Heart right ventricle (tissue), 16 donors: ENCODE measurements around the gene GALNTL6. TPM values are rescaled to one million over a fixed set of nuclear protein-coding genes. Genes with fewer than 3 reads are reported as not detected.

Experiments used
- ATAC-seq, 8 donors: fragments of 200-7000 bp; cut with Tn5 transposase; one replicate each; pipeline ENCODE4 v1.9.1; 2020; ENCODE audit warnings: mild to moderate bottlenecking in 8 of 8, moderate library complexity in 8 of 8, moderate number of reproducible peaks in 1 of 8
- DNase-seq, 2 donors: peaks; one replicate each; pipeline ENCODE4 v3.0.0-alpha.2; 2020
- H3K27ac ChIP-seq, 10 donors: fragments of 200-600 bp; sonication (generic) in 2 of 10; one replicate each; pipeline versions ENCODE4 v1.5.0 to v1.8.0; 2020 to 2022; ENCODE audit warnings: mild to moderate bottlenecking in 3 of 10
- H3K27me3 ChIP-seq, 7 donors: fragments of 200-600 bp; one replicate each; pipeline ENCODE4 v1.8.0; 2021 to 2022; ENCODE audit warnings: mild to moderate bottlenecking in 2 of 7
- H3K36me3 ChIP-seq, 9 donors: fragments of 200-600 bp; sonication (generic) in 1 of 9; one replicate each; pipeline versions ENCODE4 v1.5.0 to v1.8.0; 2020 to 2022; ENCODE audit warnings: mild to moderate bottlenecking in 2 of 9
- H3K4me1 ChIP-seq, 9 donors: fragments of 200-600 bp; sonication (generic) in 1 of 9; one replicate each; pipeline versions ENCODE4 v1.5.0 to v1.8.0; 2020 to 2022; ENCODE audit warnings: mild to moderate bottlenecking in 4 of 9
- H3K4me3 ChIP-seq, 10 donors: fragments of 200-600 bp; sonication (generic) in 2 of 10; one replicate each; pipeline versions ENCODE4 v1.5.0 to v1.8.0; 2020 to 2022; ENCODE audit warnings: mild to moderate bottlenecking in 7 of 10, moderate library complexity in 2 of 10
- H3K9me3 ChIP-seq, 11 donors: fragments of 200-600 bp in 10 of 11; sonication (generic) in 2 of 11; one replicate each; pipeline versions ENCODE4 v1.5.0 to v1.8.0; 2013 to 2022; ENCODE audit warnings: mild to moderate bottlenecking in 2 of 11, control low read depth in 1 of 11, moderate library complexity in 1 of 11
- WGBS, 2 donors: extraction: QIAGEN DNeasy Blood & Tissue Kit; methylation state at CpG; one replicate each; pipeline ENCODE4 v1.1.7; 2013; ENCODE audit warnings: inconsistent platforms in 1 of 2; 5-methylcytosine and 5-hydroxymethylcytosine counted together
- intact Hi-C, 10 donors: fragments of 100-400 bp; cut with DNase I; formaldehyde crosslinking; loops; one replicate each; pipeline versions ENCODE4 v1.11.1 to v1.14.2; 2022
- polyA plus RNA-seq, 2 donors: library from polyadenylated mRNA; stranded (reverse); fragments of 200-250 nt; gene quantifications; one replicate each; pipeline ENCODE4 v1.2.3, GENCODE V29; 2013
- total RNA-seq, 10 donors: library from RNA; stranded (reverse); fragmentation: NEBNext Ultra II Directional in 3 of 10; extraction: Animal tissue kit (Norgen Biotek cat#: 25700) in 3 of 10; gene quantifications; one replicate each; pipeline versions ENCODE4 v1.2.1 to v1.2.4, GENCODE V29; 2021 to 2023
- TF ChIP-seq, protein P1 (sequence below), 9 donors: fragments of 200-600 bp; sonication (generic) in 2 of 9; IDR thresholded peaks; one replicate each; pipeline versions ENCODE4 v1.5.0 to v1.8.0; 2021 to 2022; ENCODE audit warnings: antibody characterized with exemption in 9 of 9, mild to moderate bottlenecking in 5 of 9, moderate library complexity in 1 of 9
- donor health status: Arrhythmogenic right ventricular cardiomyopathy.
- donor health status: ischemic (EF 13 %, LVEDD 7.1; RV severe dilation, severe dysfunction).
- donor health status: healthy with polysubstance abuse.
- donor health status: DM: no; HTN: yes; CAD: no.
- donor health status: DM: no; HTN: no; CAD: no.
- donor health status: ischemic (EF 25% LVEDD 6.9; RV normal size, moderate dysfunction).
- donor health status: ischemic (EF 25% LVEDD 5.7; RV mildly dilated, moderate dysfunction).
- donor health status: healthy.
- donor health status: DM: yes; HTN: yes; CAD: no.
- donor health status: Ischemic cardiomyopathy.
- donor health status: ischemic (EF 35%, LVEDD 5.7; RV mildly dilated, moderate dysfunction).
- donor health status: nonischemic (EF 11% LVEDD 7.7; RV severe dilation, severe dysfunction).
- donor health status: DM: yes; HTN: yes; CAD: no.
- donor health status: PGD.
- donor health status: ischemic (EF 29% LVEDD 5.4; RV normal size, mild dysfunction).
- donor health status: nonischemic (EF 23%, LVEDD 6.1; RV moderate dilation, normal function).

The GALNTL6 gene
- total and polyA plus RNA-seq, 12 donors = 0.14 to 2.6 (median 0.49) TPM; not detected in 6

DNA sequence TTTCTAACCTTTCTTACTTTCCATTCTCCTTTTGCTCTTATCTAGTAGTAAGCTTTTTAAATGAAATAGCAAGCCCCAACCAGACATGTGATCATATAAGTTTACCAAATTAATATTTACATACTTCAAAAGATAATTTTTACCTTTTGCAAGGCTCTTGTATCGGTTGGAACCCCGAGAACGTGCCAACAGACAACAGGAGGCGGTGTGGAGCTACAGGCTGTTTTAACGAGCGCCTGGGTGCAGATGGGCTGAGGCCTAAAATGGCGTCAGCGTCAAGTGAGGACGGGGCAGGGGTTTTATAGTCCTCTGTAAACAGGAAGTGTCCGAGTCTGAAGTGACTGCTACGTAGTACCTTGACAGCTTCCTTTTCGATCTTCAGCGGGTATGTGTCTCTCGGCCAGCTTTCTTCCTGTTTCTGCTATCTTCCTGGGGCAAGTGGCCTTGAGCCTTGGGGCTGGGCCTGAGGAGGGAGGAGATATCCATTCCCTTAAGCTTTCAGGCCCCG is 342.7 kb downstream of the GALNTL6 start:
- H3K4me3 ChIP-seq = no peak overlapping the region
- WGBS, 2 donors = 75 to 81% methylated on average over 15 of the region's 15 CpGs
- peaks cover 0 to 5% (median 0%) of the 10 kb centered on the region in 11 donors for H3K9me3 ChIP-seq
- TF ChIP-seq, protein P1, sequence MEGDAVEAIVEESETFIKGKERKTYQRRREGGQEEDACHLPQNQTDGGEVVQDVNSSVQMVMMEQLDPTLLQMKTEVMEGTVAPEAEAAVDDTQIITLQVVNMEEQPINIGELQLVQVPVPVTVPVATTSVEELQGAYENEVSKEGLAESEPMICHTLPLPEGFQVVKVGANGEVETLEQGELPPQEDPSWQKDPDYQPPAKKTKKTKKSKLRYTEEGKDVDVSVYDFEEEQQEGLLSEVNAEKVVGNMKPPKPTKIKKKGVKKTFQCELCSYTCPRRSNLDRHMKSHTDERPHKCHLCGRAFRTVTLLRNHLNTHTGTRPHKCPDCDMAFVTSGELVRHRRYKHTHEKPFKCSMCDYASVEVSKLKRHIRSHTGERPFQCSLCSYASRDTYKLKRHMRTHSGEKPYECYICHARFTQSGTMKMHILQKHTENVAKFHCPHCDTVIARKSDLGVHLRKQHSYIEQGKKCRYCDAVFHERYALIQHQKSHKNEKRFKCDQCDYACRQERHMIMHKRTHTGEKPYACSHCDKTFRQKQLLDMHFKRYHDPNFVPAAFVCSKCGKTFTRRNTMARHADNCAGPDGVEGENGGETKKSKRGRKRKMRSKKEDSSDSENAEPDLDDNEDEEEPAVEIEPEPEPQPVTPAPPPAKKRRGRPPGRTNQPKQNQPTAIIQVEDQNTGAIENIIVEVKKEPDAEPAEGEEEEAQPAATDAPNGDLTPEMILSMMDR (IDR thresholded peaks at IDR 0.05) = no peak
- H3K36me3 ChIP-seq = no peaks in the 10 kb centered on the region
- no peaks in the 10 kb centered on the region for H3K27me3 ChIP-seq
- H3K27ac ChIP-seq = no peak overlapping the region
- DNase-seq (no peak), ATAC-seq (no peak)
- intact Hi-C loops = loop anchor here in 1 of 10 donors (1.0 kb wide), 1 partner anchor 43 kb away; no protein-coding TSS in a partner anchor
- H3K4me1 ChIP-seq = no peaks in the 10 kb centered on the region

DNA sequence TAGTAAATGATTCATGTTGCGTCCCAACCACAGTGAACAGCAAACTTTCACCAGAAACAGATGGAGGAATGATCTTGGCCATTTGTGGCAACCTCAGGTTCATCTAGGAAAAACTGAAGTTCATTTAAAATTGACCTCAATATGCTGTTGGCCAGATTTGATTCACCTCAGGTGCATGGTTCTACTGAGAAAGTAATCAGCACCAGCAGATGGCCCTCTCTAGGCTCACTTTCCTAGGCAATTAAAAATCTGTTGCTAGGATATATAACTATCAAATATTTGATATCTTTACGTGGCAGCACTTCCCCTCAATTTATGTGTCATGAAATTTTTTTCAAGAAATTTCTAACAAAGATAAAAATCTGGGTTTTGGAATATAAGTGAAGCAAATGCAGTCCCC is 344.7 kb downstream of the GALNTL6 start:
- DNase-seq (no peak), ATAC-seq (no peak)
- WGBS, 2 donors = 57 to 59% methylated on average over 2 of the region's 2 CpGs
- TF ChIP-seq, protein P1 (IDR thresholded peaks at IDR 0.05) = no peak
- Histone ChIP-seq H3K9me3 (peaks cover 0 to 5% (median 0%) of the 10 kb centered on the region in 11 donors), H3K4me3 (no peak overlapping the region), H3K27me3 (no peaks in the 10 kb centered on the region), H3K27ac (no peak overlapping the region), H3K4me1 (no peaks in the 10 kb centered on the region), H3K36me3 (no peaks in the 10 kb centered on the region)
- intact Hi-C loops = loop anchor here in 1 of 10 donors (1.0 kb wide), 1 partner anchor 33 kb away; no protein-coding TSS in a partner anchor

DNA sequence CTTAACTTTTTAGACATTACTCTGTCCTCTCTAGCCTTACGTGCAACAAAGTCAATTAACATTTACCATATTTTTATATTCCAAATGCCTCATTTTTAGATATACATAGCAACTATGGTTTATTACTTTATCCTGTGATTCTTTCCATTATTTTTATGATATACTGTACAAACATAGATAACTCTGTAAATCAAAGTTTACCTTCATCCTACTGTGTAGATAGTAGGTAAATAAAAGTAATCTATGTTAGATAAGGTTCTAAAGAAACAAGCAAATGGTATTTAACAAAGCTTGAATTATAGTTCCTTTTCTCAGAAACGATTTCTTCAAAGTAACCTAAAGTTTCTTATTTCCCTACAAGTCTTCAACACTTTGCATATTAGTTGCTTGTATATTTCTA is 350.0 kb downstream of the GALNTL6 start:
- TF ChIP-seq, protein P1 (IDR thresholded peaks at IDR 0.05) = no peak
- H3K4me1 ChIP-seq = no peaks in the 10 kb centered on the region
- H3K9me3 ChIP-seq = peaks cover 0 to 4% (median 0%) of the 10 kb centered on the region in 11 donors
- no peaks in the 10 kb centered on the region for H3K36me3 ChIP-seq
- no peak overlapping the region for H3K27ac ChIP-seq
- H3K4me3 ChIP-seq = no peak overlapping the region
- intact Hi-C loops = no loop called here
- 64 to 67% methylated on average over 2 of the region's 2 CpGs for WGBS, 2 donors
- DNase-seq (no peak), ATAC-seq (no peak)
- H3K27me3 ChIP-seq = no peaks in the 10 kb centered on the region

DNA sequence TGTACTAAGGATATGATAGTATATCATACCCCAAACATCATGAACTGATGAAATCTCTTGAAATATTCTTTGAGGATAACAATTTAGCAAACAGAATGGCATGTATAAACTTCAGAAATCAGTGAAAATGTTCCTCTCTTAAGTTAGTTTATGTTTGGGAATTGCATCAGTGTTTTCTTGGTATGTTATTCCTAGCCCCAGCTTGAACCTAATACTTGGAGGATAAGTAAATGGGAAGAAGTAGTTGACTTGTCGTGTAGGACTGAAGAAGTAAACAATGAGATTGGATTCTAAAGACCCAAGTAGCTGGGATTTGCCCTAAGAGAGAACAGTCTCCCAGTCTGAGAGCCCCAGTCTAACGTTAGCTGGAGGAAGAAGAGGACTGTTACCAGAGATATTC is 355.7 kb downstream of the GALNTL6 start:
- no peaks in the 10 kb centered on the region for H3K27me3 ChIP-seq
- WGBS, 2 donors = 71 to 79% methylated on average over 2 of the region's 2 CpGs
- TF ChIP-seq, protein P1 (IDR thresholded peaks at IDR 0.05) = no peak
- DNase-seq = no peak
- H3K27ac ChIP-seq = no peak overlapping the region
- no peaks in the 10 kb centered on the region for H3K4me1 ChIP-seq
- intact Hi-C loops = no loop called here
- ATAC-seq = no peak
- H3K4me3 ChIP-seq = no peak overlapping the region
- no peaks in the 10 kb centered on the region for H3K36me3 ChIP-seq
- H3K9me3 ChIP-seq = peaks cover 0 to 4% (median 0%) of the 10 kb centered on the region in 11 donors
